ENCODE data around the gene ZNF343.
"Not testable (repeated sequence)": the region's sequence is repeated elsewhere in the genome, so short reads cannot be mapped to it uniquely, and the experiment has no call there.

The ZNF343 gene

DNA sequence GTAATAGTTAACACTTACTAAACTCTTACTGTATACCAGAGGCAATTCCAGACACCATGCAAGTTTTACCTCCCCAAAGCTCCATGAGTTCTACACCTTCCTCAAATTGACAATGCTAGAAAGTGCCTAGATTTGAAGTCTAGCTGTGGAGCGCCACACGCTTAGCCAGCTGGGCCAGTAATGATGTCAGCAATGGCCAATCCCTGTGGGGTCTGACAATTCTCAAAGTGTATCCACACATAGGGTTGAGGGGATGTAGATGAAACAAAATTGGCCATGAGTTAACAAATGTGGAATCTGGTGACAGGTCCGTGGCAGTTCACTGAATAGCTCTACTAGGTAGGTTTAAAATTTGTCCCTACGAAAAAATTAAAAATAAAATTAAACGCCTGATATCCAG is 1.3 kb downstream of the ZNF343 start:
- H3K4me3 ChIP-seq (ENCODE audit: insufficient read depth, low read depth, low read length) = no peak overlapping the region

DNA sequence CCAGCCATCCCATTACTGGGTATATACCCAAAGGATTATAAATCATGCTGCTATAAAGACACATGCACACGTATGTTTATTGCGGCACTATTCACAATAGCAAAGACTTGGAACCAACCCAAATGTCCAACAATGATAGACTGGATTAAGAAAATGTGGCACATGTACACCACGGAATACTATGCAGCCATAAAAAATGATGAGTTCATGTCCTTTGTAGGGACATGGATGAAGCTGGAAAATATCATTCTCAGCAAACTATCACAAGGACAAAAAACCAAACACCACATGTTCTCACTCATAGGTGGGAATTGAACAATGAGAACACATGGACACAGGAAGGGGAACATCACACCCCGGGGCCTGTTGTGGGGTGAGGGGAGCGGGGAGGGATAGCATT is 2.3 kb downstream of the ZNF343 start:
- H3K4me1 ChIP-seq (ENCODE audit: control insufficient read depth, insufficient read depth, low read length); H3K27ac ChIP-seq (ENCODE audit: insufficient read depth, low read depth, low read length, poor library complexity, severe bottlenecking); H3K4me3 ChIP-seq (ENCODE audit: insufficient read depth, low read depth, low read length); H3K36me3 ChIP-seq (ENCODE audit: control insufficient read depth, insufficient read depth, low read length); H3K9me3 ChIP-seq (ENCODE audit: control insufficient read depth, low read length): not testable (repeated sequence)
- peaks cover 21% of the 10 kb centered on the region for H3K27me3 ChIP-seq (ENCODE audit: control insufficient read depth, insufficient read depth, low read length, poor library complexity, severe bottlenecking)
- WGBS, 2 experiments = 80 to 93% methylated on average over 2 of the region's 5 CpGs

More for the DNA sequence above, 1.3 kb downstream of the ZNF343 start:
- no peaks in the 10 kb centered on the region for H3K9me3 ChIP-seq (ENCODE audit: control insufficient read depth, low read length)
- peaks cover 31% of the 10 kb centered on the region for H3K27me3 ChIP-seq (ENCODE audit: control insufficient read depth, insufficient read depth, low read length, poor library complexity, severe bottlenecking)
- 94 to 96% methylated on average over 5 of the region's 5 CpGs for WGBS, 2 experiments
- no peaks in the 10 kb centered on the region for H3K36me3 ChIP-seq (ENCODE audit: control insufficient read depth, insufficient read depth, low read length)
- peaks cover 6% of the 10 kb centered on the region for H3K4me1 ChIP-seq (ENCODE audit: control insufficient read depth, insufficient read depth, low read length)
- no peak overlapping the region for H3K27ac ChIP-seq (ENCODE audit: insufficient read depth, low read depth, low read length, poor library complexity, severe bottlenecking)

DNA sequence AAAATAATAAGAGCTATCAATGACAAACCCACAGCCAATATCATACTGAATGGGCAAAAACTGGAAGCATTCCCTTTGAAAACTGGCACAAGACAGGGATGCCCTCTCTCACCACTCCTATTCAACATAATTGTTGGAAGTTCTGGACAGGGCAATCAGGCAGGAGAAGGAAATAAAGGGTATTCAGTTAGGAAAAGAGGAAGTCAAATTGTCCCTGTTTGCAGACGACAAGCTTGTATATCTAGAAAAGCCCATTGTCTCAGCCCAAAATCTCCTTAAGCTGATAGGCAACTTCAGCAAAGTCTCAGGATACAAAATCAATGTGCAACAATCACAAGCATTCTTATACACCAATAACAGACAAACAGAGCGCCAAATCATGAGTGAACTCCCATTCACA is 3.9 kb downstream of the ZNF343 start:
- H3K27ac ChIP-seq (ENCODE audit: insufficient read depth, low read depth, low read length, poor library complexity, severe bottlenecking); H3K27me3 ChIP-seq (ENCODE audit: control insufficient read depth, insufficient read depth, low read length, poor library complexity, severe bottlenecking); H3K4me1 ChIP-seq (ENCODE audit: control insufficient read depth, insufficient read depth, low read length); H3K9me3 ChIP-seq (ENCODE audit: control insufficient read depth, low read length); H3K4me3 ChIP-seq (ENCODE audit: insufficient read depth, low read depth, low read length); H3K36me3 ChIP-seq (ENCODE audit: control insufficient read depth, insufficient read depth, low read length): not testable (repeated sequence)
- 79 to 91% methylated on average over 2 of the region's 2 CpGs for WGBS, 2 experiments

DNA sequence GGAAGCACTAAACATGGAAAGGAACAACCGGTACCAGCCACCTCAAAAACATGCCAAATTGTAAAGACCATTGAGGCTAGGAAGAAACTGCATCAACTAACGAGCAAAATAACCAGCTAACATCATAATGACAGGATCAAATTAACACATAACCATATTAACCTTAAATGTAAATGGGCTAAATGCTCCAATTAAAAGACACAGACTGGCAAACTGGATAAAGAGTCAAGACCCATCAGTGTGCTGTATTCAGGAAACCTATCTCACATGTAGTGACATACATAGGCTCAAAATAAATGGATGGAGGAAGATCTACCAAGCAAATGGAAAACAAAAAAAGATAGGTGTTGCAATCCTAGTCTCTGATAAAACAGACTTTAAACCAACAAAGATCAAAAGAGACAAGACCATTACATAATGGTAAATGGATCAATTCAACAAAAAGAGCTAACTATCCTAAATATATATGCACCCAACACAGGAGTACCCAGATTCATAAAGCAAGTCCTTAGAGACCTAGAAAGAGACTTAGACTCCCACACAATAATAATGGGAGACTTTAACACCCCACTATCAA is 5.8 kb downstream of the ZNF343 start:
- not testable (repeated sequence) for H3K9me3 ChIP-seq (ENCODE audit: control insufficient read depth, low read length)
- WGBS, 2 experiments = 93 to 97% methylated on average over 2 of the region's 2 CpGs

DNA sequence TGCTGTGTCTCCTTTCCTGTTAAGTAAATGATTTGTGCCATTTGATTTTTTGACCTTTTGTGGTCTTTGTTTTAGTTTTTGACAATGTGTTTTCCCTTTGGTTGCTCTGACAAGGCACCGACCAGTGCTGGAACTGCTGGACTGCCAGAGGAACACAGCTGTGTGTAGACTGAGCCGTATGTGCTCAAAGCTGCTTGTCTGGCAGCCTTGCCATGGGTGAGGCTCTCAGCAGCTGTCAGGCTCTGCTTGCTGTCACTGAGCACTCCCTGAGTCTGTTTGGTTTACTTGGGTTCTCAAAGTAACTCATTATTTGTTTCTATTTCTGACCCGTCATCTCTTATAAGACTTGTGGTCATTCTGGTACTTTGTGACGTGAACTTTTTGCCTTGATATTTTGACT is 23.1 kb downstream of the ZNF343 start:
- Histone ChIP-seq H3K9me3 (ENCODE audit: control insufficient read depth, low read length) (no peaks in the 10 kb centered on the region), H3K4me1 (ENCODE audit: control insufficient read depth, insufficient read depth, low read length) (no peaks in the 10 kb centered on the region), H3K36me3 (ENCODE audit: control insufficient read depth, insufficient read depth, low read length) (peaks cover 9% of the 10 kb centered on the region), H3K27ac (ENCODE audit: insufficient read depth, low read depth, low read length, poor library complexity, severe bottlenecking) (no peak overlapping the region), H3K4me3 (ENCODE audit: insufficient read depth, low read depth, low read length) (no peak overlapping the region), H3K27me3 (ENCODE audit: control insufficient read depth, insufficient read depth, low read length, poor library complexity, severe bottlenecking) (no peaks in the 10 kb centered on the region)
- 82 to 85% methylated on average over 4 of the region's 4 CpGs for WGBS, 2 experiments

More for the DNA sequence above, 5.8 kb downstream of the ZNF343 start:
- not testable (repeated sequence) for H3K27me3 ChIP-seq (ENCODE audit: control insufficient read depth, insufficient read depth, low read length, poor library complexity, severe bottlenecking); H3K4me1 ChIP-seq (ENCODE audit: control insufficient read depth, insufficient read depth, low read length); H3K36me3 ChIP-seq (ENCODE audit: control insufficient read depth, insufficient read depth, low read length); H3K27ac ChIP-seq (ENCODE audit: insufficient read depth, low read depth, low read length, poor library complexity, severe bottlenecking); H3K4me3 ChIP-seq (ENCODE audit: insufficient read depth, low read depth, low read length)

DNA sequence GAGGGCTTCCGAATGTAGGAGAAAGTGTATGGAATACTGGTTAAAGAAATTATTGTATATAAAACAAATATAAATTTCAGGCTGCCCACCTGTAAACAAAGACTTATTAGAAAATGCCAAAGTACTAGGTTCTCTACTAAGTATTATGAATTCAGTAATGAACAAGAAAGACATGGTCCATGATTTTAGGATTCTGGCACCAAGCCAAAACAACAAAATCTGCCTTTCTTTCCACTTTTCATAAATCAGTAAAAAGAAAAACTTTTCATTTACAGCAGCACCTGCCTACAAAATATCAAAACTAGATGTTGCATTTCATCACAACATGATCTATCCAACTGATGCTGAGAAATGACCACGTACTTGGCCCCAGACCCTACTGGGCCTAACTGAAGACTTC is 23.6 kb downstream of the ZNF343 start:
- H3K36me3 ChIP-seq (ENCODE audit: control insufficient read depth, insufficient read depth, low read length) = peaks cover 9% of the 10 kb centered on the region
- 88 to 92% methylated on average over 1 of the region's 2 CpGs for WGBS, 2 experiments
- H3K4me1 ChIP-seq (ENCODE audit: control insufficient read depth, insufficient read depth, low read length) = no peaks in the 10 kb centered on the region
- H3K4me3 ChIP-seq (ENCODE audit: insufficient read depth, low read depth, low read length) = no peak overlapping the region
- no peaks in the 10 kb centered on the region for H3K9me3 ChIP-seq (ENCODE audit: control insufficient read depth, low read length)
- no peaks in the 10 kb centered on the region for H3K27me3 ChIP-seq (ENCODE audit: control insufficient read depth, insufficient read depth, low read length, poor library complexity, severe bottlenecking)
- H3K27ac ChIP-seq (ENCODE audit: insufficient read depth, low read depth, low read length, poor library complexity, severe bottlenecking) = no peak overlapping the region

DNA sequence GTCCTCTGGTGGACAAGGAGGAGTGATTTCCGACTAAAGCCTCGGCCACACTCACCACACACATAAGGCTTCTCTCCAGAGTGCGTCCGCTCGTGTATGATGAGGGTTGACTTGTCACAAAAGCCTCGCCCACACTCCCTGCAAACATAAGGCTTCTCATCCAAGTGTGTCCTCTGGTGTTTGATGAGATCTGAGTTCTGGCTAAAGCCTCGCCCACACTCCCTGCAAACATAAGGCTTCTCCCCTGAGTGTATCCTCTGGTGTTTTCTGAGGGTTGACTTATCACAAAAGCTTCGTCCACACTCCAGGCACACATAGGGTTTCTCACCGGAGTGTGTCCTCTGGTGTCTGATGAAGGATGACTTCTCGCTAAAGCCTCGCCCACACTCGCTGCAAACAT is 25.2 kb downstream of the ZNF343 start:
- H3K4me3 ChIP-seq (ENCODE audit: insufficient read depth, low read depth, low read length) = no peak overlapping the region
- no peaks in the 10 kb centered on the region for H3K9me3 ChIP-seq (ENCODE audit: control insufficient read depth, low read length)
- H3K4me1 ChIP-seq (ENCODE audit: control insufficient read depth, insufficient read depth, low read length) = no peaks in the 10 kb centered on the region
- H3K36me3 ChIP-seq (ENCODE audit: control insufficient read depth, insufficient read depth, low read length) = peaks cover 9% of the 10 kb centered on the region
- H3K27me3 ChIP-seq (ENCODE audit: control insufficient read depth, insufficient read depth, low read length, poor library complexity, severe bottlenecking) = no peaks in the 10 kb centered on the region
- WGBS, 2 experiments = 95 to 97% methylated on average over 12 of the region's 12 CpGs
- no peak overlapping the region for H3K27ac ChIP-seq (ENCODE audit: insufficient read depth, low read depth, low read length, poor library complexity, severe bottlenecking)

DNA sequence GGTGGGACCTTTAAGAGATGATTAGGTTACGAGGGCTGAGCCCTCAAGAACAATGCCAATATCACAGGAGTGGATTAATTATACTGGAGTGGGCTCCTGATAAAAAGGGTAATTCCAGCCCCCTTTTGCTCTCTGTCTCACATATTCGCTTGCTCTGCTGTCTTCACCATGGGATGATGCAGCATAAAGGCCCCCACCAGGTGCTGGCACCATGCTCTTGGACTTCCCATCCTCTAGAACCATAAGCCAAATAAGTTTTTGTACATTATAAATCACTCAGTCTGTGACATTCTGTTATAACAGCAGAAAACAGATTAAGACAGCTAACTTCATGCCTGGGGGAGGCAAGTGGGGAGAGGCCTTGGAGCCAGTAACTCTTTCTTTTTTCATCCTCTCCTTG is 28.3 kb downstream of the ZNF343 start:
- no peak overlapping the region for H3K27ac ChIP-seq (ENCODE audit: insufficient read depth, low read depth, low read length, poor library complexity, severe bottlenecking)
- H3K4me1 ChIP-seq (ENCODE audit: control insufficient read depth, insufficient read depth, low read length) = no peaks in the 10 kb centered on the region
- H3K4me3 ChIP-seq (ENCODE audit: insufficient read depth, low read depth, low read length) = no peak overlapping the region
- 96 to 98% methylated on average over 2 of the region's 2 CpGs for WGBS, 2 experiments
- no peaks in the 10 kb centered on the region for H3K9me3 ChIP-seq (ENCODE audit: control insufficient read depth, low read length)
- peaks cover 5% of the 10 kb centered on the region for H3K36me3 ChIP-seq (ENCODE audit: control insufficient read depth, insufficient read depth, low read length)
- no peaks in the 10 kb centered on the region for H3K27me3 ChIP-seq (ENCODE audit: control insufficient read depth, insufficient read depth, low read length, poor library complexity, severe bottlenecking)

DNA sequence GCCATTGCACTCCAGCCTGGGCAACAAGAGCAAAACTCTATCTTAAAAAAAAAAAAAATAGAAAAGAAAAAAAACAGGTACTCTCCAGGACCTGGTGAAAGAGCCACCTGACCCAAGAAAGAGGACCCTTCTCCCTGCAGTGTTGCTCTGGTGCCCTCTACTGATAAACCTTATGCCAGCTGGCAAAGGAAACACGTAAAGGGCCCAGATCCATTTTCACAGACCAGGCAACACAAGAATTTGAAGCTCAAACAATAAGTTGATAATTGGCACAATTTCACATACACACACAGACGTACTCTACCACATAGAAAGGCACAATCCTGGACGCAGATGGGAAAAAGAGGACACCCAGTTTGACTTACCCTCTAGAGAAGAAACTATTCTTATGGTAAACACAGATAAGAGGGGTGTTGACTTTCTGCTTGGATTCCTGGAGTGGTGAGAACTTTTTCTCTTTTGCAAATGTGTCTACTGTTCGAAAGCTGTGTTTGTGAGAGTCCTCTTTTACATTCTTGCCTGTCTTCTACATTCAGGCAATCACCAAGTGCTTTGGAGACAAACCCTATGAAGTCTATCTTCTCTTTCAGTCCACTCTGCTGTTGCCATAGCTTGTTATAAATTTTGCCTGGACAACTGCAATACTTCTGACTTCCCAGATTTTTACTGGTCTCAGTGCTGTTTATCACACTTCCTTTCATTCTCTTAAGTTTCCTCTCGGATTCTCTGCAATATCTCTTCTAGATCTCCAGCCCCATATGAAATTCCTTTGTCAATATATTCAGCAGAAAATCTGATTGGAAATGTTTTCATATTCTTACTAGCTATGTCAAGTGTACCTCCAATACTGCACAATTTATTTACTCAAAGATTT is 31.7 kb downstream of the ZNF343 start:
- Histone ChIP-seq H3K27ac (ENCODE audit: insufficient read depth, low read depth, low read length, poor library complexity, severe bottlenecking) (no peak overlapping the region), H3K4me3 (ENCODE audit: insufficient read depth, low read depth, low read length) (no peak overlapping the region), H3K9me3 (ENCODE audit: control insufficient read depth, low read length) (no peaks in the 10 kb centered on the region), H3K4me1 (ENCODE audit: control insufficient read depth, insufficient read depth, low read length) (no peaks in the 10 kb centered on the region), H3K27me3 (ENCODE audit: control insufficient read depth, insufficient read depth, low read length, poor library complexity, severe bottlenecking) (no peaks in the 10 kb centered on the region), H3K36me3 (ENCODE audit: control insufficient read depth, insufficient read depth, low read length) (no peaks in the 10 kb centered on the region)
- WGBS, 2 experiments = 63 to 80% methylated on average over 5 of the region's 5 CpGs

DNA sequence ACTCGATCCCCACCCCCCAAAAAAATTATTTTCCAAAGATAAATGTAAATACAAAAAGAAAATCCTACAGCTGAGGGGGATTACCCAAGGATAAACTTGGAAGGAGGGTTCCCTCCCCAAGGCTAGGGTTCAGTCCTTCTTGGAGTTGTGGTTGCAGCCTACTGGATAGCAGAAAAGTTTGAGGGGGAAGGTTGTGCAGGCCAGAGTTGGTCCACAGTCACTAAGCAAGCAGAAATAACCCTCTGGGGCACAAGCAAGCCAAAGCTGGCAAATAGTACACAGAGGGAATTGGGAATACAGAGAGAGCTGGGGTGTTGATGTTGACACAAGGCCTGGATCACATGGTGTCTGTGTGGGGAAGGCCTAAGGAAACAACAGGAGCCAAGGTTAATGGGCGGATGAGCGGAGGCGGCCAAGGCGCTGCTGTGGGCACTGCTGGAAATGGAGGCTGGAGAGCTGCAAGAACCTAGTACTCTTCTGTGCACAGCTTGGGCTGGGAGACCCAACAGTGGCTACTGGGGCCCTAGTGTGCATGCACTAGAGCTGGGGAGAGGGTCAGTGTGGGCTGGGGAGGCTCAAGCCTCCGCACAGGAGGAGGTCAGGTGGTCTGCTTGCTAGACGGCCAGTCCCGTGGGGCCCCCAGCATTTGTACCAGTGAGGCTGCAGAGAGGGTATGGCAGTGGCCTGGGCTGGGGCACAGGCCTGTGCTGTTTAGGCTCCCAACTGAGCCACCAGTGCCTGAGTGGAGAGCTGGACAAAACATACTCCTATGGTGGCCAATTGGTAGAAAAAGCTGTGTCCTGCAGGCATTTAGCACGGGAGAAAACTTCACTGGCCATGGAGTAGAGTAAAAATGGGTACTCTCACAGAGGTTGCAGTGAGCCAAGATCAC is 32.6 kb downstream of the ZNF343 start:
- H3K27me3 ChIP-seq (ENCODE audit: control insufficient read depth, insufficient read depth, low read length, poor library complexity, severe bottlenecking) = no peaks in the 10 kb centered on the region
- no peaks in the 10 kb centered on the region for H3K9me3 ChIP-seq (ENCODE audit: control insufficient read depth, low read length)
- H3K27ac ChIP-seq (ENCODE audit: insufficient read depth, low read depth, low read length, poor library complexity, severe bottlenecking) = no peak overlapping the region
- H3K36me3 ChIP-seq (ENCODE audit: control insufficient read depth, insufficient read depth, low read length) = no peaks in the 10 kb centered on the region
- 96 to 97% methylated on average over 8 to 9 of the region's 9 CpGs for WGBS, 2 experiments
- H3K4me1 ChIP-seq (ENCODE audit: control insufficient read depth, insufficient read depth, low read length) = no peaks in the 10 kb centered on the region
- H3K4me3 ChIP-seq (ENCODE audit: insufficient read depth, low read depth, low read length) = no peak overlapping the region
